OCI-LY1 (cell line): ENCODE measurements around the gene POLE3.

Experiments used
- EZH2 ChIP-seq: fragments of 200-600 bp; sonication (generic), shearing (Covaris generic); IDR thresholded peaks from 2 replicates; pipeline ENCODE4 v1.8.0; 2017; ENCODE audit warnings: borderline replicate concordance, mixed run types, mild to moderate bottlenecking, antibody characterized with exemption, low read length, moderate library complexity, mixed read lengths
- TF ChIP-seq, protein P1 (sequence below): fragments of 200-600 bp; sonication (generic), shearing (Covaris generic); IDR thresholded peaks from 2 replicates; pipeline ENCODE4 v1.5.1; 2017; ENCODE audit warnings: mild to moderate bottlenecking, antibody characterized with exemption, low read length, moderate library complexity, mixed read lengths

- TF ChIP-seq, protein P1, sequence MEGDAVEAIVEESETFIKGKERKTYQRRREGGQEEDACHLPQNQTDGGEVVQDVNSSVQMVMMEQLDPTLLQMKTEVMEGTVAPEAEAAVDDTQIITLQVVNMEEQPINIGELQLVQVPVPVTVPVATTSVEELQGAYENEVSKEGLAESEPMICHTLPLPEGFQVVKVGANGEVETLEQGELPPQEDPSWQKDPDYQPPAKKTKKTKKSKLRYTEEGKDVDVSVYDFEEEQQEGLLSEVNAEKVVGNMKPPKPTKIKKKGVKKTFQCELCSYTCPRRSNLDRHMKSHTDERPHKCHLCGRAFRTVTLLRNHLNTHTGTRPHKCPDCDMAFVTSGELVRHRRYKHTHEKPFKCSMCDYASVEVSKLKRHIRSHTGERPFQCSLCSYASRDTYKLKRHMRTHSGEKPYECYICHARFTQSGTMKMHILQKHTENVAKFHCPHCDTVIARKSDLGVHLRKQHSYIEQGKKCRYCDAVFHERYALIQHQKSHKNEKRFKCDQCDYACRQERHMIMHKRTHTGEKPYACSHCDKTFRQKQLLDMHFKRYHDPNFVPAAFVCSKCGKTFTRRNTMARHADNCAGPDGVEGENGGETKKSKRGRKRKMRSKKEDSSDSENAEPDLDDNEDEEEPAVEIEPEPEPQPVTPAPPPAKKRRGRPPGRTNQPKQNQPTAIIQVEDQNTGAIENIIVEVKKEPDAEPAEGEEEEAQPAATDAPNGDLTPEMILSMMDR, result no peak
- TF ChIP-seq EZH2, result no peak
Observed at GRCh38 chr9:113363336-113363735, 47.1 kb downstream of the POLE3 start.
